ENCODE measurements around the gene PCCA.

PCCA gene

DNA sequence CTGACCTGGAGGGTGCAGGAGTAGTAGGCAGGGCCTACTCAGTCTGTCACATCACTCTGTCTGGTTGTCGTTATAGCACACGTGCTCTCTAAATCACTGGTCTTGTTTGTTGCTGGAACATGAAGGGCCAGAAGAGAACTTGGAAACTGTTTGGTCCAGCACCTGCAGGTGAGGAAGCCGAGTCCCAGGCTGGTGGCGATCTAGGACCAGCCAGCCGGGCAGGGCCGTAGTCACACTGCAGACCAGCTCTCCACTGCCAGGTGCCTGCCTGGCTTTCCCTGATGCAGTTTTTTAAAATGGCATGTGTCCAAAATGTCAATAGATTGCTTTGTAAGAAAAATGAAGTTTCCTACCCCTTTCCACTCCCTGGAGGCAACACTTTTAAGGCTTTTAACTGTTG lies 446.0 kb downstream of the PCCA start:
- no peaks in the 10 kb centered on the region for H3K27me3 ChIP-seq (ENCODE audit: insufficient read depth, insufficient read length)
- TF ChIP-seq YY1 (IDR thresholded peaks at IDR 0.05; ENCODE audit: insufficient read depth, insufficient read length), result no peak
- no peak for TF ChIP-seq SUZ12 (IDR thresholded peaks at IDR 0.05; ENCODE audit: extremely low read depth, insufficient read depth, insufficient read length)
- no peak for TF ChIP-seq ZNF274 (IDR thresholded peaks at IDR 0.05; ENCODE audit: low read depth, low read length)
- H3K4me1 ChIP-seq (ENCODE audit: insufficient read depth, insufficient read length), result peaks cover 2% of the 10 kb centered on the region

GRCh38 chr13:100535426-100536135 lies 446.7 kb downstream of the PCCA start:
- no peaks in the 10 kb centered on the region for H3K4me1 ChIP-seq (ENCODE audit: insufficient read depth, insufficient read length)
- no peaks in the 10 kb centered on the region; the same call in 1 of the 2 replicates for H3K9me3 ChIP-seq (ENCODE audit: insufficient read depth, low read length)
- TF ChIP-seq ZNF274 (IDR thresholded peaks at IDR 0.05; ENCODE audit: low read depth, low read length) (no peak), YY1 (IDR thresholded peaks at IDR 0.05; ENCODE audit: insufficient read depth, insufficient read length) (no peak), SUZ12 (IDR thresholded peaks at IDR 0.05; ENCODE audit: extremely low read depth, insufficient read depth, insufficient read length) (no peak)
- DNase-seq (ENCODE audit: low read depth, low spot score), result no peak
- no peaks in the 10 kb centered on the region for H3K36me3 ChIP-seq (ENCODE audit: insufficient read depth, insufficient read length, low read length)
- no peak overlapping the region for H3K4me3 ChIP-seq (ENCODE audit: insufficient read length, low read depth)
- no peaks in the 10 kb centered on the region for H3K27me3 ChIP-seq (ENCODE audit: insufficient read depth, insufficient read length)
- H3K9ac ChIP-seq (ENCODE audit: insufficient read length, low read depth), result no peak overlapping the region

More for the DNA sequence above, 446.0 kb downstream of the PCCA start:
- no peak overlapping the region for H3K9ac ChIP-seq (ENCODE audit: insufficient read length, low read depth)
- DNase-seq (ENCODE audit: low read depth, low spot score), result no peak
- no peaks in the 10 kb centered on the region for H3K36me3 ChIP-seq (ENCODE audit: insufficient read depth, insufficient read length, low read length)
- H3K4me3 ChIP-seq (ENCODE audit: insufficient read length, low read depth), result no peak overlapping the region
- no peaks in the 10 kb centered on the region; the same call in 1 of the 2 replicates for H3K9me3 ChIP-seq (ENCODE audit: insufficient read depth, low read length)

DNA sequence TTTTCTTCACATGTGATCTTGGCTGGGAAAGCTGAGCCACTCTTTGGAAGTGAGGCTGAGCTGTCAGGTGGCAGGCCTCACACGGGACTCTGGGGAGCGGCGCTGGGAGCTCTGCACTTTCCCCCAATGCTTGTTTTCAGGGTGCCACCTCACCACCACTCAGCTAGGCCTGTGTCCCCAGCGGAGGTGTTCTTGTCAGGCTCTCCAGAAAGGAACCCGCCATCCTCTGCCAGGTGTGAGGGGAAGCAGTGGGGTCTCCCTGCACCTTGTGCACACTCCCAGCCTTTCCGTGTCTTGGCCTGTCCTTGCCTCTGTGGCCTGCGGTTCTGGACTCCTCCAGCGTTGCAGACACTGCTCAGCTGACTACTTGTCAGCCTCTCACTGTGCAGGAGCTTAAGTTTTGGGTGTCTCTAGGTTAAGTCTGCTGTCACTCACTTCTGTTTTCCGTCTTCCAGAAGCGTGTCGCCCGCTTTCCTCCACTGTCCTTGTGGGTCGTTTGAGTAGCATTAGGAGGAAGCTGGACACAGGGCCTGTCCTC lies 447.8 kb downstream of the PCCA start:
- Histone ChIP-seq H3K4me3 (ENCODE audit: insufficient read length, low read depth) (no peak overlapping the region), H3K36me3 (ENCODE audit: insufficient read depth, insufficient read length, low read length) (no peaks in the 10 kb centered on the region), H3K9me3 (ENCODE audit: insufficient read depth, low read length) (no peaks in the 10 kb centered on the region; the same call in 1 of the 2 replicates), H3K9ac (ENCODE audit: insufficient read length, low read depth) (no peak overlapping the region), H3K4me1 (ENCODE audit: insufficient read depth, insufficient read length) (no peaks in the 10 kb centered on the region), H3K27me3 (ENCODE audit: insufficient read depth, insufficient read length) (no peaks in the 10 kb centered on the region)
- TF ChIP-seq SUZ12 (IDR thresholded peaks at IDR 0.05; ENCODE audit: extremely low read depth, insufficient read depth, insufficient read length), result no peak
- no peak for TF ChIP-seq ZNF274 (IDR thresholded peaks at IDR 0.05; ENCODE audit: low read depth, low read length)
- no peak for TF ChIP-seq YY1 (IDR thresholded peaks at IDR 0.05; ENCODE audit: insufficient read depth, insufficient read length)
- DNase-seq (ENCODE audit: low read depth, low spot score), result no peak

GRCh38 chr13:100537486-100537885 lies 448.6 kb downstream of the PCCA start:
- Histone ChIP-seq H3K4me1 (ENCODE audit: insufficient read depth, insufficient read length) (peaks cover 2% of the 10 kb centered on the region), H3K36me3 (ENCODE audit: insufficient read depth, insufficient read length, low read length) (no peaks in the 10 kb centered on the region), H3K9me3 (ENCODE audit: insufficient read depth, low read length) (no peaks in the 10 kb centered on the region; the same call in 1 of the 2 replicates), H3K9ac (ENCODE audit: insufficient read length, low read depth) (no peak overlapping the region), H3K27me3 (ENCODE audit: insufficient read depth, insufficient read length) (no peaks in the 10 kb centered on the region), H3K4me3 (ENCODE audit: insufficient read length, low read depth) (no peak overlapping the region)
- TF ChIP-seq ZNF274 (IDR thresholded peaks at IDR 0.05; ENCODE audit: low read depth, low read length), result no peak
- TF ChIP-seq YY1 (IDR thresholded peaks at IDR 0.05; ENCODE audit: insufficient read depth, insufficient read length), result no peak
- no peak for TF ChIP-seq SUZ12 (IDR thresholded peaks at IDR 0.05; ENCODE audit: extremely low read depth, insufficient read depth, insufficient read length)
- no peak for DNase-seq (ENCODE audit: low read depth, low spot score)

DNA sequence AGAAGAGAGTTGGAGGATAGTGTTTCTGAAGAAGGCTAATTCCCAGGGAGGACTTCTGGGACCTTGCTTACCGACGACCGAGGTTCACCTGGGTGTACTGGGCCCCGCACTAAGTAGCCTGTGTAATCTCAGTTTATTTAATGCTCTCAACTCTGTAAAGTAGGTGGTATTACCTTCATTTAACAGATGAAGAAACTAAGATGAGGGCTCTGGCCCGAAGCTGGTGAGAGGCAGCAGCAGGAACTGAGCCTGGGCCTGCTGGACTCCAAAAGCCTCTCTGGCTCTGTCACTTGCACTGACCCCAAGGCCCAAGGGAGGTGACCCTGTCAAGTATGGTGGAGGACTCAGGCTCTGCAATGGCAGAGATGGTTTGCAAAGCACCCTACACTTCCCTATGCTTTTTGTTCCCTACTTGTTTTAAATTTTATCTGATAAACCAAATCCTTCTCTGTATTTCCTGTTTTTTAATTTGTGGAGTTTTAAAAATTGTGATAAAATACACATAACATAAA lies 449.1 kb downstream of the PCCA start:
- no peak overlapping the region for H3K9ac ChIP-seq (ENCODE audit: insufficient read length, low read depth)
- no peaks in the 10 kb centered on the region for H3K27me3 ChIP-seq (ENCODE audit: insufficient read depth, insufficient read length)
- H3K36me3 ChIP-seq (ENCODE audit: insufficient read depth, insufficient read length, low read length), result no peaks in the 10 kb centered on the region
- H3K4me1 ChIP-seq (ENCODE audit: insufficient read depth, insufficient read length), result peaks cover 2% of the 10 kb centered on the region
- DNase-seq (ENCODE audit: low read depth, low spot score), result no peak
- TF ChIP-seq ZNF274 (IDR thresholded peaks at IDR 0.05; ENCODE audit: low read depth, low read length), result no peak
- no peak for TF ChIP-seq SUZ12 (IDR thresholded peaks at IDR 0.05; ENCODE audit: extremely low read depth, insufficient read depth, insufficient read length)
- no peak for TF ChIP-seq YY1 (IDR thresholded peaks at IDR 0.05; ENCODE audit: insufficient read depth, insufficient read length)
- H3K9me3 ChIP-seq (ENCODE audit: insufficient read depth, low read length), result no peaks in the 10 kb centered on the region; the same call in 1 of the 2 replicates
- no peak overlapping the region for H3K4me3 ChIP-seq (ENCODE audit: insufficient read length, low read depth)

GRCh38 chr13:100540621-100541020 lies 451.7 kb downstream of the PCCA start:
- no peaks in the 10 kb centered on the region for H3K27me3 ChIP-seq (ENCODE audit: insufficient read depth, insufficient read length)
- H3K9me3 ChIP-seq (ENCODE audit: insufficient read depth, low read length), result no peaks in the 10 kb centered on the region; the same call in 1 of the 2 replicates
- no peaks in the 10 kb centered on the region for H3K36me3 ChIP-seq (ENCODE audit: insufficient read depth, insufficient read length, low read length)
- H3K4me1 ChIP-seq (ENCODE audit: insufficient read depth, insufficient read length), result peaks cover 2% of the 10 kb centered on the region
- H3K9ac ChIP-seq (ENCODE audit: insufficient read length, low read depth), result no peak overlapping the region
- no peak for DNase-seq (ENCODE audit: low read depth, low spot score)
- no peak for TF ChIP-seq SUZ12 (IDR thresholded peaks at IDR 0.05; ENCODE audit: extremely low read depth, insufficient read depth, insufficient read length)
- H3K4me3 ChIP-seq (ENCODE audit: insufficient read length, low read depth), result no peak overlapping the region
